Endodermal cell (in vitro differentiated cells): ENCODE data around the gene ISG20. TPM values are rescaled to one million over a fixed set of nuclear protein-coding genes. Genes with fewer than 3 reads are reported as not detected.

Experiments used
- DNase-seq: peaks from one replicate; pipeline ENCODE4 v3.0.0-alpha.2; 2017
- H3K27ac ChIP-seq: 2 replicates; pipeline ENCODE4 v1.5.1; 2013; ENCODE audit warnings: mild to moderate bottlenecking, low read depth, low read length, moderate library complexity
- H3K27me3 ChIP-seq: 2 replicates; pipeline ENCODE4 v1.6.1; 2013; ENCODE audit warnings: mild to moderate bottlenecking, low read length, moderate library complexity; ENCODE audit not compliant: insufficient read depth, control insufficient read depth, poor library complexity, severe bottlenecking
- H3K36me3 ChIP-seq: 2 replicates; pipeline ENCODE4 v1.7.0; 2013; ENCODE audit warnings: mild to moderate bottlenecking, low read length, moderate library complexity; ENCODE audit not compliant: control insufficient read depth, insufficient read depth
- H3K4me1 ChIP-seq: one replicate; pipeline ENCODE4 v1.7.0; 2013; ENCODE audit warnings: low read length; ENCODE audit not compliant: control insufficient read depth, insufficient read depth
- H3K4me3 ChIP-seq: 2 replicates; pipeline ENCODE4 v1.5.1; 2013; ENCODE audit warnings: mild to moderate bottlenecking, low read length, moderate library complexity
- H3K9ac ChIP-seq: 2 replicates; pipeline ENCODE4 v1.6.1; 2013; ENCODE audit warnings: mild to moderate bottlenecking, low read length, moderate library complexity; ENCODE audit not compliant: poor library complexity, severe bottlenecking; ENCODE audit errors: extremely low read depth
- H3K9me3 ChIP-seq: 2 replicates; pipeline ENCODE4 v1.6.1; 2013; ENCODE audit warnings: mild to moderate bottlenecking, low read length, moderate library complexity; ENCODE audit not compliant: control insufficient read depth
- H3K27ac Mint-ChIP-seq: 2 replicates; pipeline ENCODE4 v1.8.0; 2020; ENCODE audit warnings: mixed read lengths
- H3K27me3 Mint-ChIP-seq: 2 replicates; pipeline ENCODE4 v1.8.0; 2021; ENCODE audit warnings: mild to moderate bottlenecking, mixed read lengths; ENCODE audit not compliant: insufficient read depth
- H3K36me3 Mint-ChIP-seq: 2 replicates; pipeline ENCODE4 v1.8.0; 2020; ENCODE audit warnings: low read depth, mixed read lengths
- H3K4me1 Mint-ChIP-seq: 2 replicates; pipeline ENCODE4 v1.8.0; 2020; ENCODE audit warnings: mixed read lengths
- H3K4me3 Mint-ChIP-seq: 2 replicates; pipeline ENCODE4 v1.8.0; 2020; ENCODE audit warnings: mild to moderate bottlenecking, moderate library complexity, mixed read lengths
- H3K9me3 Mint-ChIP-seq: 2 replicates; pipeline ENCODE4 v1.8.0; 2020; ENCODE audit warnings: mild to moderate bottlenecking, mixed read lengths
- WGBS, 2 experiments: methylation state at CpG; one replicate each; pipeline versions ENCODE4 v1.1.5 to v1.1.7; 2013; ENCODE audit warnings: missing lambda C conversion rate in 2 of 2, mixed read lengths in 1 of 2; ENCODE audit not compliant: insufficient coverage in 1 of 2, insufficient read length in 1 of 2; 5-methylcytosine and 5-hydroxymethylcytosine counted together
- total RNA-seq, 2 donors: library from RNA; stranded (reverse); fragmentation: NEBNext Ultra II Directional in 1 of 2; extraction: Animal tissue kit (Norgen Biotek cat#: 25700) in 1 of 2; gene quantifications; 2 replicates in 1 of 2; 3 replicates in 1 of 2; pipeline ENCODE4 v1.2.1, GENCODE V29; 2021
- TF ChIP-seq, protein P1 (sequence below): fragments of 200-600 bp; sonication (generic); conservative IDR thresholded peaks from 2 replicates; pipeline ENCODE4 v1.5.0; 2021; ENCODE audit warnings: antibody characterized with exemption, mild to moderate bottlenecking

ISG20 gene
- total RNA-seq, 2 donors from 2014 or later, result 9.3 to 11.4 TPM

GRCh38 chr15:88690331-88690730 is 51.5 kb downstream of the ISG20 start:
- H3K4me1 Mint-ChIP-seq, result no peaks in the 10 kb centered on the region
- Histone ChIP-seq H3K9me3 (peaks cover 19% of the 10 kb centered on the region), H3K27ac (no peak overlapping the region), H3K9ac (no peak overlapping the region), H3K36me3 (no peaks in the 10 kb centered on the region), H3K27me3 (no peaks in the 10 kb centered on the region), H3K4me1 (no peaks in the 10 kb centered on the region), H3K4me3 (no peak overlapping the region)
- no peak overlapping the region for H3K27ac Mint-ChIP-seq
- DNase-seq, result no peak
- H3K36me3 Mint-ChIP-seq, result no peaks in the 10 kb centered on the region
- 88 to 93% methylated on average over 7 of the region's 7 CpGs for WGBS, 2 experiments
- peaks cover 28% of the 10 kb centered on the region for H3K27me3 Mint-ChIP-seq
- TF ChIP-seq, protein P1, sequence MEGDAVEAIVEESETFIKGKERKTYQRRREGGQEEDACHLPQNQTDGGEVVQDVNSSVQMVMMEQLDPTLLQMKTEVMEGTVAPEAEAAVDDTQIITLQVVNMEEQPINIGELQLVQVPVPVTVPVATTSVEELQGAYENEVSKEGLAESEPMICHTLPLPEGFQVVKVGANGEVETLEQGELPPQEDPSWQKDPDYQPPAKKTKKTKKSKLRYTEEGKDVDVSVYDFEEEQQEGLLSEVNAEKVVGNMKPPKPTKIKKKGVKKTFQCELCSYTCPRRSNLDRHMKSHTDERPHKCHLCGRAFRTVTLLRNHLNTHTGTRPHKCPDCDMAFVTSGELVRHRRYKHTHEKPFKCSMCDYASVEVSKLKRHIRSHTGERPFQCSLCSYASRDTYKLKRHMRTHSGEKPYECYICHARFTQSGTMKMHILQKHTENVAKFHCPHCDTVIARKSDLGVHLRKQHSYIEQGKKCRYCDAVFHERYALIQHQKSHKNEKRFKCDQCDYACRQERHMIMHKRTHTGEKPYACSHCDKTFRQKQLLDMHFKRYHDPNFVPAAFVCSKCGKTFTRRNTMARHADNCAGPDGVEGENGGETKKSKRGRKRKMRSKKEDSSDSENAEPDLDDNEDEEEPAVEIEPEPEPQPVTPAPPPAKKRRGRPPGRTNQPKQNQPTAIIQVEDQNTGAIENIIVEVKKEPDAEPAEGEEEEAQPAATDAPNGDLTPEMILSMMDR, result no peak
- H3K9me3 Mint-ChIP-seq, result peaks cover 17% of the 10 kb centered on the region
- H3K4me3 Mint-ChIP-seq, result no peak overlapping the region

- no peak overlapping the region for H3K27ac Mint-ChIP-seq
- peaks cover 16% of the 10 kb centered on the region for H3K9me3 Mint-ChIP-seq
- peaks cover 33% of the 10 kb centered on the region for H3K27me3 Mint-ChIP-seq
- H3K4me1 ChIP-seq, result no peaks in the 10 kb centered on the region
- H3K4me3 ChIP-seq, result no peak overlapping the region
- no peak for DNase-seq
- TF ChIP-seq, protein P1, result no peak
- no peaks in the 10 kb centered on the region for H3K36me3 ChIP-seq
- H3K9me3 ChIP-seq, result peaks cover 16% of the 10 kb centered on the region
- 73 to 82% methylated on average over 2 to 5 of the region's 5 CpGs for WGBS, 2 experiments
- peaks cover 19% of the 10 kb centered on the region for H3K27me3 ChIP-seq
- H3K4me3 Mint-ChIP-seq, result no peak overlapping the region
- H3K27ac ChIP-seq, result no peak overlapping the region
- H3K4me1 Mint-ChIP-seq, result no peaks in the 10 kb centered on the region
- no peak overlapping the region for H3K9ac ChIP-seq
- no peaks in the 10 kb centered on the region for H3K36me3 Mint-ChIP-seq
Observed at GRCh38 chr15:88693191-88693590, 54.4 kb downstream of the ISG20 start.

- WGBS, 2 experiments, result 93 to 100% methylated on average over 2 to 4 of the region's 8 CpGs
- DNase-seq, result no peak
- Histone ChIP-seq H3K27ac (no peak overlapping the region), H3K36me3 (no peaks in the 10 kb centered on the region), H3K4me3 (no peak overlapping the region), H3K9me3 (no peaks in the 10 kb centered on the region), H3K27me3 (peaks cover 37% of the 10 kb centered on the region), H3K9ac (no peak overlapping the region), H3K4me1 (no peaks in the 10 kb centered on the region)
- no peaks in the 10 kb centered on the region for H3K9me3 Mint-ChIP-seq
- no peak overlapping the region for H3K27ac Mint-ChIP-seq
- peaks cover 38% of the 10 kb centered on the region for H3K27me3 Mint-ChIP-seq
- no peak overlapping the region for H3K4me3 Mint-ChIP-seq
- no peaks in the 10 kb centered on the region for H3K36me3 Mint-ChIP-seq
- no peaks in the 10 kb centered on the region for H3K4me1 Mint-ChIP-seq
- TF ChIP-seq, protein P1, result no peak
Observed at GRCh38 chr15:88695101-88695500, 56.3 kb downstream of the ISG20 start.
